ENCODE measurements around the gene POLD4.

POLD4 gene

GRCh38 chr11:67372321-67372992 lies 19.1 kb upstream of the POLD4 start:
- peak; percentile 69 for DNase-seq

DNA sequence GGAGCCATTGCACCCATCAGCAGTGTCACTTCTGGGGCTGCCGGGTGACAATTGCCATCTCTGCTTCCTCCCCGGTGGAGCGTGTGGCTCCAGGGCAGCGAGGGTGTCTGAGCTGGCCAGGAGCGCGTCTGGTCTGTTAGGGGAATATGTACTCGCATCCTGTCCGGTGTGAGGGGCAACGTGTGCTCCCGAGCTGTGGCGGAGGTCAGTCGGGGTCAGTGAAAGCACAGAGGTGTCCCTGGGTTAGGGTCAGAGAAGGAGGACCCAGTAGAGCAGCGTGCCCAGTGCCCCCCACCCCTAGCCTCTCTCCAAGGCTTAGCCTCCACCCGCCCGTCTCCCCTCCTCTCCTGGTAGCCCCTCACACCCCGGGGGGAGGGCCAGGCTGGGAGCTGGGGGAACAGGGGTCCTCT lies 18.6 kb upstream of the POLD4 start:
- no peak for DNase-seq

DNA sequence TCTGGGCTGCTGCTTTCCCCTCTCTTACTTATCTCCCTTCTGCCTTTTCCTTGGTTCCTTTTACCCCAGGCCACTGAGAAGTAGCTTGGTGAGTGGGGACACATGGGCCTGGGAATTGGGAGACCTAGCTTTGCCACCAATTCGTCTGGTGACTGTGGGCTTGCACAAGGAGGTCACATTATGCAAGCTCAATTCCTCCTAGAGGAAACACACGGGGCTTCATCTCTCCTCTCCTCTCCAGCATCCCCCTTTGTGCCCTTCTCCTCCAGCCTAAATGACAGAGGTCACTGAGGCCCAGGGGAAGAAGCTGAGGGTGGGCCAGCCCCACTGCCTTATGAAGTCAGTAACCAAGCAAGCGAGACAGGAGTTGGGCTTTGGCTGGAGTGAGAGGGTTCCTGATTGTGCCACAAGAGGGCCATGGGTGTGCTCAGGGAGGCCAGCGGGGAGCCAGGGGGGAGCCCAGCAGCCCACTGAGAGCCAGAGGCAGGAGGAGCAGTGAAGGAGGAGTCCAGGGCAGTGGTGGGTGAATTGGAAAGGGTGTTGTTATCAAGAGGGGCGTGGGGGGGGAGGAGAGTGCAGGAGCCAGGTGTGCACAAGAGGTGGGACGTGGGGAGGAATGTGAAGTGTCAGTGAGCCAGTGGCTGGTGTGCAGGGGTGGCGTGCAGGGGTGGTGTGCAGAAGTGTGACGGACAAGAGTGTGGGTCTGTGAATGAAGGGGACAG lies 18.0 kb upstream of the POLD4 start:
- peak; percentile 67 for DNase-seq

GRCh38 chr11:67370351-67371076 lies 17.2 kb upstream of the POLD4 start:
- DNase-seq = no peak

DNA sequence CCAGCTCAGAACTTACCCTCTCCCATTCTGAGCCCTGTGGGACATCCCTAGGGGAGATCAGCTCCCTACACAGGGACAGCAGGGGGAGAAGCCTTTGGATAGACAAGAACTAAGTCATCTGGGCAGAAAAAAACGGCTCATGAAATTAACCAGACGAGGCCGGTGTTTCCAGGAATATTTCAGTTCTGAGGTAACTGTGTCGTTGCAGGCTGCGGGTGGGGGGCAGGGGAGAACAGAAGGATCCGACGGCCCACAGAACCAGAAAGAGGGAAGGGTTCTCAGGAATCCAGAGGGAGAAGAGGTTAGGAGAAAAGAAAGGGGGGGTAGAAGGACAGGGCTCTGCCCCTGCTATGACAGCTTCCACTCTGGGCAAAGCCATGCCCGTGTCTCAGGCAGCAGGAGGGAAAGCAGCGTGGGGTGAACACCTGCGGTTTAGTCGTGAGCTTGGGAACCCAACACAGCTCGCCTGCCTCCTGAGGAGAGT lies 16.5 kb upstream of the POLD4 start:
- DNase-seq = no peak

DNA sequence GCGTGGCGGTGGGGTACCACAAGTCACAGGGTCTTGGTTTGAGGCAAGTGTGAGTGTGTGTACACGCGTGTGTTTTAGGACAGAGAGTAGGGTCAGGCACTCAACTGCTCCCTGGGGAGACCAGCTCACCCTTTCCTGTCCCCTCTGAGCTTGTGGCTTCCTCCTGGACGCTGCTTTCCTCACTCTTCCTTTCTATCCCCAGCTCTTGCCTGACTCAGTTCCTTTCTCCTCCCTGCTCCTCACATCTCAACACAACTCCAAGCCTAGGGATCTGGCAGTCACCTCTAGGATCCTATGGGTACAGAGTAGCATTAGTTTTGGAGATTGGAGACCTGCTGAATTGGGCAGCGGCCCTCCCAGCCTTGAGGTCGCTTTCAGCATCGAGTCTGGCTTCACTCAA lies 15.9 kb upstream of the POLD4 start:
- DNase-seq = no peak

DNA sequence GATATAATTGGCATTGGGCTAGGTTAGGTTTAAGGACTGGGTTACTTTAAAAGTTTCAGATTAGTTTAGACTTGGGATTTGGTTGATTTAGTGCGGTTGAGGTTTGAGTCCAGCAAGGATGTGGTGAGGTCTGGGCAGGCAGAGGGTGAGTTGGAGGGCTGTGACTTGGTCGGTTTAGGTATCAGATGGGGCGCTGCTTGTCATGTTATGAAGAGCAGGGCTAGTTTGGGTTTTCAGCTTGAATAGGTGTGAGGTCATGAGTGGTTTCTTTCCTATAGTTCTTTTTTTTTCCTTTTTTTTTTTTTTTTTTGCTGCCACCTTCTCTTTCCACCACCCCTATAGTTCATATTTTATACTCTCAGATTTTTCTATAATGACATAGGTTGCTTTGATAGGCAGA lies 15.3 kb upstream of the POLD4 start:
- DNase-seq = no peak

DNA sequence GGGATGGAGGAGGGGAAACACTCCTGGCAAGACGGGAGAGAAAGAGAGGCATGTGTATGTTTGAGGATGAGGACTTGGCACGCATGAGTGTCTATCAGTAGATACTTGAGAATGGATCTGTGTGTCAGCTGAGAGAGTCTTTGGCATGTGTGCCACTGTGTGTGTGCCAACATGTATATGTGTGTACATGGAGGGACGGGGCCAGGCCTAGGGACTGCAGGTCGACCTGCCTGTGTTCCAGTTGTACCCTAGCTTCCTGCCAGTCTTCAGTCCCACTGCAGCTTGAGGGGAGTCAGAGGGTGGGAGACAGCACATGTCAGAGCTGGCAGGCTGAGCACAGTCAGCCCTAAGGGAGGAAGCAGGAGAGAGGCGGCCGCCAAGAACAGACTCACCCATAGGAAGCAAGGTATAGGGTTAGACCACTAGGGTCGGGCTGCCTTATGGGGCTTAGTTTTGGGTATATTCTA lies 14.4 kb upstream of the POLD4 start:
- no peak for DNase-seq

GRCh38 chr11:67366961-67367760 lies 13.8 kb upstream of the POLD4 start:
- DNase-seq = no peak

DNA sequence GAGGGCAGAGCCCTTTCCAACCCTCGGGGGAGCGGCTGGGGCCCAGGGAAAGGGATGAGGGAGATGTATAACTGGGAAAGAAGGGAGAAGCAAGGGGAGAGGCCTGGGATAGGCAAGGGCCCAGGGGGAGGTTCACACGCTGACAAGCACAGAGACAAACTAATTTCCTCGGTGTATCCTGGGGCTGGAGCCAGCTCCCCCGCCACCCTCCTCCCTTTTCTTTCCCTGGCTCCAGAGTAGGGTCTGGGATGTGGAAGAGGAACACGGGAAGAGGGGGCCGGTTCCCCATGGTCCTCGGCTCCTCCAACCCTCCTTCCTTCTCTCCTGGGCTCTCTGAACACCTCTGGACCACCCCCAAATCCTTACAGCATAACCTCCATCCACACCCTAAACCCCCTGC lies 13.2 kb upstream of the POLD4 start:
- no peak for DNase-seq

- no peak for DNase-seq
These were observed 12.5 kb upstream of the POLD4 start for GRCh38 chr11:67365736-67366444.

GRCh38 chr11:67364783-67365722 lies 11.7 kb upstream of the POLD4 start:
- DNase-seq = no peak

DNA sequence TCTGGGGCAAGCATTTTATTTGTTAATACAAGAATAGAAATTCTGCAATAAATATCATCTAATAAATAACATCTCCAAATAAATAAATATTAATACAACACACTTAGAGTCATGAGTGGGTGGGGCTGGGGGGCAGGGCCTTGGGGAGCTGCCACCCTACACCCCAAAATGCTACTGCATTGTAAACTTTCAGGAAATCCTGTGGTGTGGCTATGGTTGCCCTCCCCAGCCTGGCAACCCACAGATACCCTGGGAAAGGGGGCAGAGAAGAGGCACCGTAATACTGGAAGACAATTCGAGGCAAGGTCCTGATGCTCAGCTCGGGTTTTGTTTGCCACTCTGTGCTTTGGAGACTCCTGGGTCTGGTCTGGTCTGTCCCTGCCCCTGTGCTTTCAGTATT lies 10.8 kb upstream of the POLD4 start:
- DNase-seq = no peak

DNA sequence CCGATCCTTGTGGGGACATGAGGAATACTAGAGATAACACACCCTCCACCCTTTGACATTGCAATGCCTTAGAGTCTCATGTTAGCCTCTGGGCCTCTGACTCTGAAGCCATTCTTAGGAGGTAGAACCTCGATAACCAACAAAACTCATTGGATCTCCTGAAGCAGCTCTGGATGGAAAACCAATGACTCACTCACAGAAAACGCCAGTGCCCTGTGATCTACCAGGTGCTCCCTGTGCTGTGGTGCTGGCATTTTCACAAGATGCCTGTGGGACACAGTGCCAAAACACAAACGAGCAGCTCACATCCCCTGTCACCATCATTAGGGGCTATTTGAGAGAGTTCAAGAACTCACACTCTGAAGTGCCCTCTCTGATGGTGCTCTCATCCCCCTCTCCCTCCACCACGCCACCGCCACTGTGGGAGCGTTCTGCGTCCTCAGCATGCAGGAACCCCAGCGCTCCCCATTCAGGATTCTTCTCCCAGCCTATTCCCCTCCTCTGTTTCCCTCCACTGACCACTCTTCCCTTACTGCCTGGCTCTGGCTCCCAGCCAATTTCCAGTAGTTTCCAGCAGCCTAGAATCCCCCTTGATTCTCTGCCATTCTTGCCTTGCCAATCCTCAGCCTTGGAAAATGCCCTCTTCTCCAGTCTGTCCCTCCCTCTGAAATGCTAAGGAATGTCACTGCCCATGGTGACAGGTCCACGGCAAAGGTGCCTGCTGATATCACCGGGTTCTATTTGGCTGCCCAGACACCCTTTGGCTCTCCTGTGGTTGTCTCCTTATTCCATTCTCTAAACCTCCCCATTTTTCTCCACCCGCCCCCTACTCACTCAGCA lies 4.7 kb upstream of the POLD4 start:
- peak; percentile 4 for DNase-seq

DNA sequence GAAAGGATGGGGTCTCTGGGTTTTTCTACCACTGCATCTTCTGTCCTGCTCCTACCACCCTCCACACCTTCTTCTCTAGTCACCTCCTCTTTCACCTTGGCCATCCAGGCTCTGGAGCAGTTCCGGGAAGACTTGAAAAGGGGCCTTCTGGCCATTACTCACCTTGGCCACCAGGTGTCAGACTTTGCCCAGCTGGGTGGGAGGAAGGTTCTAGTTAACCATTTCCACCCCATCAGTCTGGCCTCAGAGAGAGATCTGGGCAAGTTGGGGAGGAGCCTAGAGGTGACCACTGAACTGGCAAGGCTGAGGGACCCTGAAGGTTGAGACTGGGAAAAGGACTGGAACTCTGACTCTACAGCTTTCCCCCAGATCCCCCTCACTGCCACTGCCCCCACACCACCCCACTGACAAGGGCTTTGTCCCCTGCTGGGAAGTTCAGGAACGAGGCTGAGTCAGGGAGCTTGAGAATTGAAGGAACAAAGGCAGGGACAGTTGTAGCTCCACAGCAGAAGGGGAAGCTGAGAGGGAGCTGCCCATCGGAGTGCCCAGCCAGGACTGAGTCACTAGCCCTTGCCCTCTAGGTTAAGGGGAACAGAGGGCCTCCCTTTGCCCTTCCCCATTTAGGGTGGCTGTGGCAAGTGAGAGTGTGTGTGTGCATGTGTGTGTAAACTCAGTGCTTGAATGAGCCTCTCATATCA lies 3.7 kb upstream of the POLD4 start:
- peak; percentile 63 for DNase-seq

- no peak for DNase-seq
These were observed 3.1 kb upstream of the POLD4 start for GRCh38 chr11:67356387-67356863.

DNA sequence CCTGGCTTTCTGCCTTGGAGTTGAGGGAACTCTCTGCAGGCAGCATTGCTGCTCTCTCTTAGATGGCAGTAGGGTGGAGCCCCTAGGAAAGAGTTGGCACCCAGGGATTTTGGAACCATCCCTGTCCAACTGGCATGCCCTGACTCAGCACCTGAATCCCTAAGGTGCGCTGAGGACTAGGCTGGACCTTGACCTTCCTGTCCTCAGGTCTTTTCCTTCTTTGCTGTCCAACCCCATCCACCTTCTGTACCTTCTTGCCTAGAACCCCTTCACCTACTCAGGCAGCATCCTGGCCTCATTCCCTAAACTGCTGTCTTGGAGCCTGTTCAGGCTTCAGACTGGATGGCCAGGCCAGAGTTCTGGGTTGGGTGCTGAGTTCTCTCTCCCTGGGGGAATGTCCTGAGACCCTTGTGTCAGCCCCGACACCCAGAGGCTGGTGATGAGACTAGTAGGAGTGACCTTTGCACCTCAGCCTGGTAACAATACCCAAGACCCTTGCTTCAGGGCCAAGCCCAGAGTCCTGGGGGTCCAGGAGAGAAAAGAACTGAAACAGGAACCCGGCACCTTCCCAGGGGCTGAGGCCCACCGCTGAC lies 2.5 kb upstream of the POLD4 start:
- peak; percentile 5 for DNase-seq
